NCI-H2227 (cell line): Measurements from ENCODE around the gene DBP.
A peak's percentile ranks its signal among the peaks of the same experiment; 100 is the strongest.

ENCODE experiments used
- DNase-seq: peaks from one replicate; lab custom pipeline; 2025; ENCODE audit not compliant: unreplicated experiment; lab: John Stamatoyannopoulos, UW

The DBP gene

DNA sequence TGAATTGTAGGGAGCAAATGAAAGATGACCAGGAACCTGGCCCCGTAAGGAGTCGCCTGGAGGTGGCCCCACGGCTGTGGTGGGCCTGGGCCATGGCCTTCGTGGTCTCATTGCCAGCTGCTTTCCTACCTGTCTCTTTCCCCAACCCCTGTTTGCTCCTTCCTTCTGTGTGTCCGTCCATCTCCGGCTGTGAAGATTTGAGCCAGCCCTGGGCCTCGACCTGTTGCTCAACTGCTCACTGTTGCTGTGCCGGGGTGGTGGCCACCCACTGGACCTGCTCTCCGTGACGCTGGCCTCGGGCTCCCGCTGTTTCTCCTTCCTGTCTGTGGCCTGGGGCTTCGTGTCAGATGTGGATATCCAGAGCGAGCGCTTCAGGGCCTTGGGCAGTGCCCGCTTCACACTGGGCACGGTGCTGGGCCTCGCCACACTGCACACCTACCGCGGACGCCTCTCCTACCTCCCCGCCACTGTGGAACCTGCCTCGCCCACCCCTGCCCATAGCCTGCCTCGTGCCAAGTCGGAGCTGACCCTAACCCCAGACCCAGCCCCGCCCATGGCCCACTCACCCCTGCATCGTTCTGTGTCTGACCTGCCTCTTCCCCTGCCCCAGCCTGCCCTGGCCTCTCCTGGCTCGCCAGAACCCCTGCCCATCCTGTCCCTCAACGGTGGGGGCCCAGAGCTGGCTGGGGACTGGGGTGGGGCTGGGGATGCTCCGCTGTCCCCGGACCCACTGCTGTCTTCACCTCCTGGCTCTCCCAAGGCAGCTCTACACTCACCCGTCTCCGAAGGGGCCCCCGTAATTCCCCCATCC lies 8.5 kb downstream of the DBP start:
- no peak for DNase-seq

DNA sequence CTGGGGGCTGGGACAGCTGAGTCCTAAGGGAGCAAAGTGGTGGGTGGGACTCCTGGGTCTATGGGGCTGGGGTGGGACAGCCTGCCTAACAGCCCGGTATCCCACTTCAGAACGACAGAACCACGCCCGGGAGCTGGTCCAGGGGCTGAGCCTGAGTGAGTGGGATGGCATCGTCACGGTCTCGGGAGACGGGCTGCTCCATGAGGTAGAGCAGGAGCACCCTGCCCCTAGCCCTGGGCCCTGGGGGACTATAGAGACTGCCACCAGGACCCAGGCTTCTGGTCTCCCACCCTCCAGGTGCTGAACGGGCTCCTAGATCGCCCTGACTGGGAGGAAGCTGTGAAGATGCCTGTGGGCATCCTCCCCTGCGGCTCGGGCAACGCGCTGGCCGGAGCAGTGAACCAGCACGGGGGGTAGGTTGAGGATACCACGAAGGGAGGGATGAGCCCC lies 9.3 kb downstream of the DBP start:
- no peak for DNase-seq

DNA sequence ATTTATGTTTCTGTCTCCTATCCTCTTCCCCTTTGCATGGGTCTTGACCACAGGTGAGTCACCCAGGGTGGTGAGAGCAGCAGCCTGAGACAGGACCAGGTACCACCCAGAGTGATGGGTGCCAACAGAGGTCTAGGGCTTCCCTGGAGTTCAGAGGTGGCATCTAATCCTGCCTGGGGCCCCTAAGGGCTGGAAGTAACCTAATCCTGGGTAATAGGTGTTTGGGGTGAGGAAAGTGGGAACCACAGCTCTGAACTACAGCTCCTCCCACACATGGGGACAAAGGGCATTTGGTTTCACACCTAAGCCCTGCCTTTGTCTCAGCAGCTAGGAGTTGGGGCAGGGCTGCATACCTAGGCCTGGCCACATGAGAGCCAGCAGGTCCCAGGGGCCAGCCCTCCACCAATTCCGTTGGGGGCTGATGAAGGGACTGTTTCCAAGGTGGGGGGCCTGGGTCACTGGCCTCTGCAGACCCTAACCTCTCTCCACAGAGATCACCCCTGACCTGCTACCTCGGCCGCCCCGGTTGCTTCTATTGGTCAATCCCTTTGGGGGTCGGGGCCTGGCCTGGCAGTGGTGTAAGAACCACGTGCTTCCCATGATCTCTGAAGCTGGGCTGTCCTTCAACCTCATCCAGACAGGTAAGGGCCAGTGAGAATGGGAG lies 9.8 kb downstream of the DBP start:
- no peak for DNase-seq

DNA sequence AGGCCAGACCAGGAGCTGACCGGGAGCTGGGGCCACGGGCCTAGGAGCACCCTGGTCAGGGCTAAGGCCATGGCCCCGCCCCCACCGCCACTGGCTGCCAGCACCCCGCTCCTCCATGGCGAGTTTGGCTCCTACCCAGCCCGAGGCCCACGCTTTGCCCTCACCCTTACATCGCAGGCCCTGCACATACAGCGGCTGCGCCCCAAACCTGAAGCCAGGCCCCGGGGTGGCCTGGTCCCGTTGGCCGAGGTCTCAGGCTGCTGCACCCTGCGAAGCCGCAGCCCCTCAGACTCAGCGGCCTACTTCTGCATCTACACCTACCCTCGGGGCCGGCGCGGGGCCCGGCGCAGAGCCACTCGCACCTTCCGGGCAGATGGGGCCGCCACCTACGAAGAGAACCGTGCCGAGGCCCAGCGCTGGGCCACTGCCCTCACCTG lies 11.3 kb downstream of the DBP start:
- no peak for DNase-seq

- DNase-seq = no peak
These were observed 12.1 kb downstream of the DBP start for GRCh38 chr19:48624791-48625723.

GRCh38 chr19:48624067-48624594 lies 13.0 kb downstream of the DBP start:
- peak; percentile 98 for DNase-seq

DNA sequence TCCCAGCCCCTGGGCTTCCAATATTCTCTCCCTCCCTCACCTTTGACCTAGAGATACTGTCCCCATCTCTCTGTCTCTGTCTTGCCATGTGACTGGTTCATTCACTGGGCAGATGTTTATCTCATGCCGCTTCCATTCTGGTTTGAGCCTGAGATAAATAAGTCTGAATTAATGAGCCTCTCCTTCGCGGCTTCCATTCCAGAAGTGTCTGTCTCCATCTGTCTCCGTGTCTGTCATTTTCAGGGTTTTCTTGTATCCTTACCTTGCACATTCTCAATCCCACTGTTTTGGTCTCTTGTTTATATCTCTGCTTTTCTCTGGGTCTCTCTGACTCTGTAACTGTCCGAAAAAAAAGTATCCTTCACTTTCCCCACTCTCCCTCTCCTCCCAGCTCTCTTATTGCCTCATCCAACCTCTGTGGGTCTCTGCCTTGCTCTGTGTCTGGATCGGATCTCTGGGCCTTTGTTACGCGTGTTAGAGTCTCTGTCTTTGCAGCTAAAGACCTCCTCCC lies 13.6 kb downstream of the DBP start:
- DNase-seq = peak; percentile 26

- no peak for DNase-seq
These were observed 17.2 kb downstream of the DBP start for GRCh38 chr19:48619692-48620585.

DNA sequence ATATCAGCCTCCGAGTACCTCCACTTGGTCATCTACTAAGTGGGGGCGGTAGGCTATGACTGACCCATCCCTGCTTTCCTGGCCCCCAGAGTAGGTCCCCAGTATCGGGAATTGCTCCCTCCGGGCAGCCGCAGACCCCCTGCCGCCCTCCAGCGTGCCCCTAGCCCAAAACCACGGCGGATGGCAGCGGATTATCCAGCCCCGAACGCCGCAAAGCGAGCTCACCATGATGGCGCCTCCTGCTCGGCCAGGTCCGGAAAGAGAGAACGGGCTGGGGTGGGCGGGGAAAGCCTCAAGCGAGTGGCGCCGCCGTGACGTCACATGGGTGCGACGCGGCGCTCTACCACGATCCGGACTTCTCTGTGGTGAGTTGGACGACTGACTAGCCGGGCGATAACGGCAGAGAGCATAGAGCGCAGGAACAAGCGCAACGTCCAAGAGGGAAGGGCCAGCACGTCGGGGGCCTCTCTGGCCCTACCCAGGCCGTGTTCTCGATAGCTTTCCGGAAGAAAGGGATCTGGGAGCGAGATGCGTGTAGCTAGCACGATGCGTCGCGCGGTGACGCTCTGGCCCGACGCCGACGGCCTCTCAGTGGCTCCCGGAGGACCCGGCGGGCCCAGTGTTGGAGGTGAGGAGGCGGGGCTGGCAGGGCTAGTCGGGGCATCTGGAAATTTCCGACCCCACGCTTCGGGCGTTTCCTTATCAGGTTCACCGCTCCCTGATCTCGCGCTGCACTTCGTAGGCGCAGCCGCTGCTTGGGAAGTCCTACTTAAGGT lies 18.1 kb downstream of the DBP start, which contains the start of the genes RPL18 and SPHK2:
RPL18 (minus strand) TSS at position 263 of the 776 bp plus-strand sequence; CDS start at position 228, 35 bp downstream.
SPHK2 (plus strand) TSS at position 591 of the 776 bp plus-strand sequence. CDS start 1,009 bp downstream, outside the sequence.
- peak; percentile 97 for DNase-seq

- no peak for DNase-seq
These were observed 18.8 kb downstream of the DBP start for GRCh38 chr19:48618278-48618915.

DNA sequence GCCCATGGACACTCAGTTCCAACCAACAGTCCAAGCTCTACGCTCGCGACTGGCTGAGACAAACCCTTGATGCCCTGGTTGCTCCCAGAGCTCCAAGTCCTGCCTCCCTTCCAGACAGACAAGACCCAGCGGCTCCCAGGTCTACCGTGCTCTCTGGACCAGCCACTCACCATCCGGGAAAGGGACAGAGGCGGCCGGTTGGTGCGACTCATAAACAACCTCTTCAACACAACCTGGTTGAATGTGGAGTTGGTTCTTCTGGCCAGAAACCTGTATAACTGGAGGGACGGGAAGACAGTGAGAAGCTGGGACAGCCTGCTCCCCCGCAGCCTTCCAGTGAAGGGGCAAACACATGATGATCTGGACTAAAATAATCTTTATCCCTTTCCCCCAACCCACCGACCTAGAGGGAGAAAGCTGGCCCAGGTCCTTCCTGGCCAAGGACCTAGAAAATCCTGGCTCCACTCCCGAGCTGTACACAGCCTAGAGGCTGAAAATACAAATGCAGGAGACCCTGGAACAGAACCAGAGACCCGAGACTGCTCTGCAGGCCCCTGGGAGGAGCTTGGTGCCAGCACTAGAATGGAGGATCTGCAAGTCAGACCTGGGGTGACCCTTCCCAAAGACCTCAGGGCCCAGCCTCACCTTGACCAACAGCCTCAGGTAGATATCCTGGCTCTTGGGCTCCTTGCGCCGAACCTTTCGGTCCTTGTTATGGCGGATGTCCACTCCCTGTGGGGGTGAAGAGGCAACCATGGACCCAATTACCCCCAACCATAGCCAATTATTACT lies 19.8 kb downstream of the DBP start:
- no peak for DNase-seq

DNA sequence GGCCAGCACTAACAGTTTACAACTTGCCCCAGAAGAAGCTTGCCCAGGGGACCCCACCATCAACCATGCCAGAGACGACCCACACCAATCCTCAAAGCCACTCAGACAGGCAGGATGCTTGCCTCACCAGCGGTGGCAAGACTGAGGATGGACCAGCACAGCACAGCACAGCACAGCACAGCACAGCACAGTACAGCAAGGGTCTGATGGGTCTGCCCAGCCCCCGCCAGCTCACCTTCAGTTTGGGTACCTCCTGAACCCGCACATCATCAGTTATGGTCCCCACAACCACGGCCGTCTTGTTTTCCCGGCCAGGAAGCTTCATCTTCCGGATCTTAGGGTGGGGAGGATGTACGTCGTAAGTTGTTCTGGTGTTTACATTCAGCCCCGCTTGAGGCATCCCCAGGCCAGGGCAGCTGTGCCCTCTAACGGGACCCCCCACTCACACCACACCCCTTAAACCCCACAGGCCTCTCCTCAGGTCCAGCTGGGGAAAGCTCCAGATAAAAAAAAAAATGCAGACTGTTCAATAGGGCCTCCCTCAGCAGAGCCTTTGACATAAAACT lies 20.6 kb downstream of the DBP start:
- no peak for DNase-seq

DNA sequence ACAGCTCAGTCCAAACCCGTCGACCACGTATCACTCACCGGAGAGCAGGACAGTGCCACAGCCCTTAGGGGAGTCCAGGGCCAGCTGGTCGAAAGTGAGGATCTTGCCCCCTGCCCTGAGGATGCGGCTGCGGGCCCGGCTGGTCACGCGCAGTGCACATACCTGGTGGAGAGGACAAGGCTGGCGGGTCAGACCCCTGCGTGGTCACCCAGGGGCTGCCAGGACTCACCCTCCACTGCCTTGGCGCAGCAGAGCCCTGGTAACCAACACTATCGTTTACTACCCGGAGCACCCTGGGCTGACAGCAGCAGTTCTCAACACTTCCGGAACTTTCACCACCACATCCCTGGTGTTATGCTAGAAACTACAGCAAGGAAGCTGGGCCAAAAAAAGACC lies 21.1 kb downstream of the DBP start:
- DNase-seq = no peak

GRCh38 chr19:48615231-48616040 lies 21.7 kb downstream of the DBP start:
- no peak for DNase-seq

DNA sequence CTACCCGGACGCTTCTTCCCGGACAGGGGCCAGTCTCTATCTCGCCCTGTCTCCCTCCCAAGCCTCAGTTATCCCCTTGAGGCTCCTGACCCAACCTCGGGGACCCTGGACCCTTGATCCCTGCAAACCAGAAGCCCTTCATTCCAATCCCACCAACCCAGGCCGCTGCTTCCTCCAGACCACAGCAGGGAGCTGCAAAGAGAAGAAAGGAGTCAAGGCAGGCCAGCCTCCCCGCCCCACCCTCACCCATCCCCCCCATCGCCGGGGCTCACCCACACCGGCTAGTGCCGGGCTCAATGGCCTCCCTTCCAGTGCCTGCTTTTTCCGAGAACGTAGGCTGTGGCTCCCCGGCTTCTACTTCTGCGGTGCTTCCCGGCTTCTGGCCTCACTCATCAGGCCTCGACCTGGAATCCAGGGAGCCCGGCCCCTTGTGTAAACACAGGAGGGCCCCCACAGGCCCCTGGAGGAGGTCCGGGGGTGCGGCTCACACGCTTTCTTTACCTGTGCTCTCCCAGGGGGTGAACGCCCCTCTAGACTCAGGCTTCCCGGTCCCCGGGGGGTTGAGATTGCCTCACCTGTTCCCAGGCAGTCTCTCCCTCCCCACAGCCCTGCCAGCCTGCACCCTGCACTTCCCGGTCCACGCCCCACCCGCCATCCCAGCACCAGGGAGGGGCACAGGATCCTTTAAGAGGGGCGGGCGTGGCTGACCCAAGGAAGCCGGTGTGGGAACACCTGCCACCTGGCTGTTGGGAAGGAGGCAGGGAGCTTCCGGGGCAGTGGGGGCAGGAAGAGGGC lies 22.5 kb downstream of the DBP start, which contains the start of gene FAM83E:
FAM83E (minus strand) TSS at position 641 of the 795 bp plus-strand sequence. CDS start 1,704 bp downstream, outside the sequence.
- no peak for DNase-seq
